ENCODE measurements around the gene PYGB. TPM values are rescaled to one million over a fixed set of nuclear protein-coding genes. Genes with fewer than 3 reads are reported as not detected.

Gene PYGB
- total and polyA plus RNA-seq, 4 donors = 30.3 to 90.3 (median 47.3) TPM

- no peak for TF ChIP-seq CTCF (IDR thresholded peaks at IDR 0.05; ENCODE audit: control extremely low read depth, extremely low read depth)
- Histone ChIP-seq H3K9me3 (ENCODE audit: control insufficient read depth in 4 of 4, insufficient read depth in 3 of 4, low read length in 3 of 4) (no peaks in the 10 kb centered on the region), H3K36me3 (ENCODE audit: control insufficient read depth in 4 of 4, insufficient read depth in 4 of 4, low read length in 4 of 4) (peaks cover 0 to 19% (median 8%) of the 10 kb centered on the region in 4 donors), H3K27ac (ENCODE audit: low read depth in 1 of 2, low read length in 1 of 2) (no peak overlapping the region), H3K4me1 (ENCODE audit: control insufficient read depth in 5 of 5, insufficient read depth in 5 of 5, low read length in 5 of 5) (peaks cover 0 to 2% (median 0%) of the 10 kb centered on the region in 5 donors), H3K9ac (ENCODE audit: insufficient read depth in 1 of 2, low read length in 2 of 2) (no peak overlapping the region), H3K4me3 (no peak overlapping the region), H3K27me3 (ENCODE audit: control insufficient read depth in 3 of 3, insufficient read depth in 3 of 3, low read length in 2 of 3) (no peaks in the 10 kb centered on the region)
- no peak for ATAC-seq (ENCODE audit: insufficient read depth, low FRiP score)
- DNase-seq = no peak
- 96 to 97% methylated on average over 22 of the region's 22 CpGs for WGBS, 2 donors
These were observed 40.5 kb upstream of the PYGB start for GRCh38 chr20:25207149-25207959.

- ATAC-seq (ENCODE audit: insufficient read depth, low FRiP score) (no peak), DNase-seq (no peak)
- Histone ChIP-seq H3K27me3 (ENCODE audit: control insufficient read depth in 3 of 3, insufficient read depth in 3 of 3, low read length in 2 of 3) (no peaks in the 10 kb centered on the region), H3K9me3 (ENCODE audit: control insufficient read depth in 4 of 4, insufficient read depth in 3 of 4, low read length in 3 of 4) (no peaks in the 10 kb centered on the region), H3K4me1 (ENCODE audit: control insufficient read depth in 5 of 5, insufficient read depth in 5 of 5, low read length in 5 of 5) (peaks cover 0 to 2% (median 0%) of the 10 kb centered on the region in 5 donors), H3K9ac (ENCODE audit: insufficient read depth in 1 of 2, low read length in 2 of 2) (no peak overlapping the region), H3K4me3 (no peak overlapping the region), H3K36me3 (ENCODE audit: control insufficient read depth in 4 of 4, insufficient read depth in 4 of 4, low read length in 4 of 4) (peaks cover 0 to 23% (median 10%) of the 10 kb centered on the region in 4 donors), H3K27ac (ENCODE audit: low read depth in 1 of 2, low read length in 1 of 2) (no peak overlapping the region)
- 81 to 91% methylated on average over 9 of the region's 9 CpGs for WGBS, 2 donors
- TF ChIP-seq CTCF (IDR thresholded peaks at IDR 0.05; ENCODE audit: control extremely low read depth, extremely low read depth) = no peak
These were observed 39.8 kb upstream of the PYGB start for GRCh38 chr20:25207960-25208534.

- ATAC-seq (ENCODE audit: insufficient read depth, low FRiP score) = no peak
- Histone ChIP-seq H3K36me3 (ENCODE audit: control insufficient read depth in 4 of 4, insufficient read depth in 4 of 4, low read length in 4 of 4) (peaks cover 0 to 32% (median 17%) of the 10 kb centered on the region in 4 donors), H3K27me3 (ENCODE audit: control insufficient read depth in 3 of 3, insufficient read depth in 3 of 3, low read length in 2 of 3) (no peaks in the 10 kb centered on the region), H3K9ac (ENCODE audit: insufficient read depth in 1 of 2, low read length in 2 of 2) (no peak overlapping the region), H3K27ac (ENCODE audit: low read depth in 1 of 2, low read length in 1 of 2) (no peak overlapping the region), H3K4me1 (ENCODE audit: control insufficient read depth in 5 of 5, insufficient read depth in 5 of 5, low read length in 5 of 5) (no peaks in the 10 kb centered on the region), H3K4me3 (no peak overlapping the region), H3K9me3 (ENCODE audit: control insufficient read depth in 4 of 4, insufficient read depth in 3 of 4, low read length in 3 of 4) (no peaks in the 10 kb centered on the region)
- DNase-seq = no peak
- TF ChIP-seq CTCF (IDR thresholded peaks at IDR 0.05; ENCODE audit: control extremely low read depth, extremely low read depth) = no peak
- WGBS, 2 donors = 94 to 96% methylated on average over 1 of the region's 1 CpG
These were observed 38.5 kb upstream of the PYGB start for GRCh38 chr20:25209400-25209799.
